Kidney (tissue), 14 donors: ENCODE data around the gene LRP5. TPM values are rescaled to one million over a fixed set of nuclear protein-coding genes. Genes with fewer than 3 reads are reported as not detected.
"Not testable (repeated sequence)": the region's sequence is repeated elsewhere in the genome, so short reads cannot be mapped to it uniquely, and the experiment has no call there.

Source experiments
- DNase-seq, 5 donors: peaks; one replicate each; pipeline ENCODE4 v3.0.0-alpha.2; 2013 to 2020
- FAIRE-seq: peaks from 2 replicates; lab custom pipeline; 2012; peaks lifted over from hg19 to GRCh38; lab: Jason Lieb, UNC
- H3K27ac ChIP-seq, 2 donors: one replicate each; pipeline ENCODE4 v1.7.0; 2013; ENCODE audit warnings: low read depth in 2 of 2, low read length in 2 of 2, inconsistent platforms in 1 of 2
- H3K27me3 ChIP-seq: one replicate; pipeline ENCODE4 v1.7.1; 2013; ENCODE audit warnings: low read length, inconsistent platforms; ENCODE audit not compliant: control insufficient read depth, insufficient read depth
- H3K36me3 ChIP-seq, 3 donors: one replicate each; pipeline versions ENCODE4 v1.7.0 to v1.7.1; 2013; ENCODE audit warnings: low read length in 3 of 3, control low read depth in 1 of 3, inconsistent platforms in 1 of 3; ENCODE audit not compliant: insufficient read depth in 3 of 3, control insufficient read depth in 2 of 3
- H3K4me1 ChIP-seq, 3 donors: one replicate each; pipeline versions ENCODE4 v1.7.0 to v1.7.1; 2013; ENCODE audit warnings: low read length in 3 of 3, inconsistent platforms in 1 of 3, low read depth in 1 of 3; ENCODE audit not compliant: control insufficient read depth in 2 of 3, insufficient read depth in 2 of 3
- H3K4me3 ChIP-seq, 3 donors: one replicate each; pipeline versions ENCODE4 v1.7.0 to v1.8.1; 2013; ENCODE audit warnings: low read length in 3 of 3, control low read depth in 1 of 3, inconsistent platforms in 1 of 3
- H3K9ac ChIP-seq, 3 donors: one replicate each; pipeline versions ENCODE4 v1.7.0 to v1.7.1; 2013; ENCODE audit warnings: low read length in 3 of 3, control low read depth in 1 of 3, inconsistent platforms in 1 of 3
- H3K9me3 ChIP-seq, 3 donors: one replicate each; pipeline versions ENCODE4 v1.7.0 to v1.7.1; 2013; ENCODE audit warnings: low read length in 3 of 3, control low read depth in 1 of 3, inconsistent platforms in 1 of 3; ENCODE audit not compliant: control insufficient read depth in 2 of 3, insufficient read depth in 1 of 3
- CTCF ChIP-seq: IDR thresholded peaks from 3 replicates; pipeline ENCODE4 v1.5.1; 2012; ENCODE audit warnings: mild to moderate bottlenecking, moderate library complexity, borderline replicate concordance; ENCODE audit not compliant: insufficient read depth; ENCODE audit errors: extremely low read depth
- intact Hi-C: fragments of 100-400 bp; cut with DNase I; formaldehyde crosslinking; loops from one replicate; pipeline ENCODE4 v1.11.1; 2022
- polyA plus RNA-seq: library from polyadenylated mRNA; stranded (reverse); fragments of 350-450 nt; fragmentation: Illumina TruSeq; extraction: RNeasy Lipid Tissue Mini Kit (QIAGEN cat#74804); gene quantifications from one replicate; pipeline ENCODE4 v1.2.3, GENCODE V29; 2014; ENCODE audit warnings: low read depth, low replicate concordance; ENCODE audit not compliant: insufficient read depth
- total RNA-seq: library from RNA; stranded (reverse); fragmentation: NEBNext Ultra II Directional; extraction: Animal tissue kit (Norgen Biotek cat#: 25700); gene quantifications from one replicate; pipeline ENCODE4 v1.2.1, GENCODE V29; 2021
- donor health status: control.
- donor health status: control.
- donor health status: control.
- donor health status: control.
- donor health status: control.
- donor health status: DM: yes; HTN: yes; CAD: no.
- donor health status: Normal renal cell carcinoma (clear cell type).

LRP5 gene
- total and polyA plus RNA-seq, 2 donors from 2014 or later = 55.4 to 71.3 TPM

GRCh38 chr11:68282861-68283230 is 29.5 kb upstream of the LRP5 start:
- no peak for TF ChIP-seq CTCF
- H3K4me3 ChIP-seq = no peak overlapping the region
- no peak overlapping the region for H3K9ac ChIP-seq
- H3K9me3 ChIP-seq = no peaks in the 10 kb centered on the region
- no peak overlapping the region for H3K27ac ChIP-seq
- H3K4me1 ChIP-seq = no peaks in the 10 kb centered on the region
- H3K27me3 ChIP-seq = no peaks in the 10 kb centered on the region
- intact Hi-C loops = no loop called here
- no peaks in the 10 kb centered on the region for H3K36me3 ChIP-seq
- DNase-seq = no peak
- no peak for FAIRE-seq

- FAIRE-seq, H3K9me3 ChIP-seq, intact Hi-C loops, H3K4me3 ChIP-seq, H3K9ac ChIP-seq, H3K27me3 ChIP-seq, DNase-seq, H3K36me3 ChIP-seq, H3K27ac ChIP-seq, H3K4me1 ChIP-seq: not testable (repeated sequence)
These were observed 27.8 kb upstream of the LRP5 start for GRCh38 chr11:68284588-68284987.

- DNase-seq (no peak), FAIRE-seq (no peak)
- Histone ChIP-seq H3K4me1 (no peaks in the 10 kb centered on the region), H3K4me3 (no peak overlapping the region), H3K9me3 (no peaks in the 10 kb centered on the region), H3K27me3 (no peaks in the 10 kb centered on the region), H3K27ac (no peak overlapping the region), H3K36me3 (no peaks in the 10 kb centered on the region), H3K9ac (no peak overlapping the region)
- no peak for TF ChIP-seq CTCF
- intact Hi-C loops = no loop called here
These were observed 25.0 kb upstream of the LRP5 start for GRCh38 chr11:68287419-68287818.

GRCh38 chr11:68289456-68289855 is 22.9 kb upstream of the LRP5 start:
- H3K9ac ChIP-seq = no peak overlapping the region
- H3K27ac ChIP-seq = no peak overlapping the region
- no peak for TF ChIP-seq CTCF
- H3K4me1 ChIP-seq = no peaks in the 10 kb centered on the region
- FAIRE-seq (no peak), DNase-seq (no peak)
- intact Hi-C loops = no loop called here
- H3K27me3 ChIP-seq = no peaks in the 10 kb centered on the region
- no peaks in the 10 kb centered on the region for H3K36me3 ChIP-seq
- no peak overlapping the region for H3K4me3 ChIP-seq
- no peaks in the 10 kb centered on the region for H3K9me3 ChIP-seq
